CD4-positive, alpha-beta T cell treated with Interleukin-1 beta for 1 hour (primary cell): ENCODE measurements around the gene CMSS1.

Source experiments
- DNase-seq, 2 donors: peaks; one replicate each; pipeline ENCODE4 v3.0.0-alpha.2; 2020 to 2022

Gene CMSS1

DNA sequence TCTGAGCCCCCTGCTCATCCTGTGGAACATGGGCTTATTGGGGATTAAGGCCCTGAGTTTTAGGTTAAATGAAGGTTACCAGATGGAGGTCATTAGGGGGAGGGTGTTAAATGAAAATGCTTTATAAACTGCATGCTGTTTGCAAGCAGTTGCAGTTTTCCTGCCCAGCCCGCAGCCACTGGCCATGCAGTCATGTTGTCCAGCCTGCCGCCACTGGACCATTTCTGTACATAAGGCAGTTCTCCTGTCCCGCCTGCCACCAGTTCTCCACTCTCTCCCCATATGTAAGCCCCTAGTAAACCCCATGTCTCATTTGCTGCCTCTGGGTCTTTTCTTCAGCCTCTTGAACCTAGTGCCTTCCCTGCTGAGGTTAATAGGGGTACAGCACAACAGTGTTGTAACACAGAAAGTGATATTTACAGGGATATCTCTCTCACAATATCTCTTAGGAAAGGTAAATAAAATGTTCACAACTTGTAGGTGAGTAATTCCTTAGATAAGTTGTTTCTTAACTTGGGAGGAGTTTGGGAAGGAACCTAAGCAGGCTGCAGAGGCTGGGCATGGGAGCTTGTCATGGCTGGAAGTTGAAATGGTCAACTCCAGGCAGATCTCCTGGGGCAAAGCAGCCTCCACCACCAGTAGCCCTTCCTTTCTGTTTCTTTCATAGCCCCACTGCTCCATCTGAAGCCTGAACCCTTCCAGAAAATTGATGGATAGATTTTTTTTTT, 148.2 kb downstream of the CMSS1 start:
- no peak for DNase-seq

DNA sequence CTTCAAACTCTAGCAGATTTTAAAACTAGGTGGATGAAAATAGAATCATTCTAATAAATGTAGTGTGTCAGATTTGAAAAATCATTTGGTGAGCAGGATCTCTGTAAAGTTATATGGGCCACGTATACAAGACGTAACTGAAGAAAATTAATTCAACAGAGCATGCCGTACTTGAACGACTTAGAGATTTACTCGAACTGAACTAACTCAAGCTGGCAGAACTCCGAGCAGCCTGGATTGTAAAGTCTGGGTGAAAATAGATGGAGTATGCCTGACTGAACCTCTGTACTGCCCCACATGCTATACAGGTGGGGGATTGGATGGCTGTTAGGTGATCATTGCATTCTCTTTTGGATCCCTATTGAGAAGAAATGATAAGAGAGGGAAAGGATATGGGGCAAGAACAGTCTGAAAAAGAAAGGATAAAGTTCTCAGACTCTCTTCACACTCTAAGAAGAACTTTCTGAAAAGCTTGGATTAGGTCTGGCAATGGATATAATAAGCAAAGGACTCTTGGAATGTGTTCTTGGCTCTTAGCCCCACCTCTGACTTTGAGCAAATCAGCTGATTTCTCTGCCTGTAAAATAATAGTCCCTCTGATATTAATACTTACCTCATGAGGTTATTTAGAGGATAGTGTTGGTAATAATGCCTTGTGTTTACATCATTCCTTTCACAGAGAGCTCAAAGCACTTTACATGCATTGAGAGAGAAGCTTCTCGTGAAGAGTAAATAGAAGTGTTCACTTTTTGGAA, 149.2 kb downstream of the CMSS1 start:
- DNase-seq, result no peak

DNA sequence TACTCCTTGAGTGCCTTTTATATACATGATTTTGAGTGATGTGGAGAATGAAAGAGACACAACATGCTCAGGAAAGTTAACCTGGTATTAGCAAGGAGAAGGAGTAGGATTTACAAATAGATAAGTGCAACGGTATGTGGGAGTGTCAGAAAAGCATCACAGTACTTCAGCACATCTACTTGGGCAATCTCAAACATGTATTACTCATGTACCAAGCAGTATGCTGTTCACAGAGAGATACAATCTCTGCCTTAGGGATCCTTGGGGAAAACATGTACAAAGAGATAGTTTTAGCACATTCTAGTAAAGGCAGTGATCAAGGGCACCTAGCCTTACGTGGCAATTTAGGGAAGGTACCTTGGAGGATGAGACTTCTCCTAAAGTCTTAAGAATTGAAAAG, 150.1 kb downstream of the CMSS1 start:
- no peak for DNase-seq

DNA sequence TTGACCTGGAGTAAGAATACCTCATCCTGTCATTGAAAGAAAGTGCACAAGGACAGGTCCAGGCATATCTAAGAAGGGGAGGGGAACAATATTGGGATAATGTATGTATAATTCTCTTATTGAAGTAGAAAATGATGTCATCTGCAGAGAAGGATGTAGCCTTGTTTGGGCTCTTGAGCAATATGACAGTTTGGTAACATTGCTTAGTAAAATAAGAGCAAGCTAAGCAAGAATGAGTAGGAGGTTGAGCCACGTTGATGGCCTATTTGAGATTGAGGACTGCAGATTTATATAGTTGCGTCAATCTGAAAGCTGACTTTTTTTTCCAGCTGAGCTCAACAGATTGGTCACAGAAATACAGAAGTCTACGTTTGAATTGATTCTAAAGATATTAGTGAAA, 151.5 kb downstream of the CMSS1 start:
- no peak for DNase-seq

DNA sequence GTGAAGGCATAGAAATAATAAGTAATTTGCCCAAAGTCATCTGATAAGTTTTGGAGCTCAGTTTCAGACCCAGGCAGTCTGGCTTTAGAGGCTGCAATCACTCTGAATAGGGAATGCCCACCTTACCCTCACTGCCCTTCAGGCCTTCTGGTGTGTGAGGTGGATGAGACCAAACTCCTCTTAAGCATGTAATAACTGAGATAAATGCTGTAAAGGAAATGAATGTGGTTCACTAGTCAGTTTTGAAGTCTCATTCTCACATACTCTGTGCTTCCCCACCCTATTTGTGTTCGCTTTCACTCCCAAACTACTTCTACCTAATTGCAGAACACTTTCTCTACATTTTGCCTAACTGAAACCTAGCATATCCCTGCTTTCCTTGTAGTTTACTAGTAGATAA, 152.5 kb downstream of the CMSS1 start:
- DNase-seq, result no peak

DNA sequence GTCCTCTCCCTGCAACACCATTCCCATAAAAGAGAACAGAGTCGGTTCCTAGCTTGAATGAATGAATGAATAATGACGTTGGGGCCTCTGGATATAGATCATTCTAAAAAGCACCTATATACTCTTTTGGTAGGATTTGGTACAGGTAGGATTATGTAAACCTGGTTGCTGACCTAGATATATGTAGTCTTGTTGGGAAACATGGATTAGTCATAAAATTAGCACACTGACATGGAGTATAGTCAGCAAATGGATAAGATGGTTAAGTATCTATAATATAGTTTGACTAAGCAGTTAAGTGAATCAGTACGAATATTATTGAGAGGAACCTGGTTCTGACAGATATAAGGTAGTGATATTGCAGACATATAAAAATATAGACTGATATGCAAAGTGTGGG, 154.1 kb downstream of the CMSS1 start:
- no peak for DNase-seq

DNA sequence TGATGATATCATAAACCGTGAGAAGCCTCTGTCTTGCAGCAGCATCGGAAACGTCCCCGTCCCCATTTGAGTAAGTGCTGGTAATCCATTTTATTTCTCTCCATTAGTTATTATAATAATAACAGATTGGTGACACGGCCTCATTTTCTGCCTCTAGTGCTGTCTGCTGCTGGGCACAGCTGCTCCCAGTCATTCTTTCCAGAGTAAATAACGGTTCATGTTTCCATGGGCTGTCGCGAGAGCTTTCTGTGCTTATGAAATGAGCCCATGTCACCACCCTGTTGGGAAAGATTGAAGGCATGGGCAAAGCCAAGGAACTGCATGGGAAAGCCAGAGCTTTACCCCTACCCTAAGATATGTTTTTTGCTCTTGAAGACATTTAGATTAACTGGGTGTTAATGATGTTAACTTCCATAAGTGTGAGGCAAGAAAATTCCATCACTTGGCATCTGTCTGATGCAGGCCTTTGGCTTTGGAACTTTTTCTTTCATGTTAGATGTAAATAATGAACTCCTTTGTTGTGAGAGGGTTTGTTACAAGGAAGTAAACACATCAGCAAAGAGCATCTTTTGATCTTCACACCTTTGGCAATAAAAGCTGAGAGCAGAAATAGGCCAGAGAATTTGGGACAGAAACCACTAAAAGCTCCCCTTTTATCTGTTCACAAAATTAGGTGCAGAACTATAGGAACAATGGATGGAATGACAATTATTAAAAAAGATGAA, 154.9 kb downstream of the CMSS1 start:
- no peak for DNase-seq

DNA sequence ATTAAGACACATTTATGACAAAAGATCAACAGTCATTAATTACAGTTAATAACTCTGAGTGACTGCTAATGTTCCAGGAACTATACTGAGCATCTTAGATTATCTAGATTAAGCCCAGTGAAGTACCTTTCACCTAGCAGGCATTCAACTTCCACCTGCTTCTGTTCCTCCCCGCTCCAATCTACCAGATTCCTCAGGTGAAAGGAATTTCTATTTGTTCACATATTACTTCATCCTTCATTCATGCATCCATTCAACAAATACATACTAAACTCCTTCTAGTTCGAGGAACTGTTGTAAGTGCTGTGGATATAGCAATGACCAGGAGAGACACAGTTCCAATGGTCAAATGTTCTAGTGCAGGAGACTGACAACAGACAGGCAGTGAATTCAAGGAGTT, 157.3 kb downstream of the CMSS1 start:
- no peak for DNase-seq

DNA sequence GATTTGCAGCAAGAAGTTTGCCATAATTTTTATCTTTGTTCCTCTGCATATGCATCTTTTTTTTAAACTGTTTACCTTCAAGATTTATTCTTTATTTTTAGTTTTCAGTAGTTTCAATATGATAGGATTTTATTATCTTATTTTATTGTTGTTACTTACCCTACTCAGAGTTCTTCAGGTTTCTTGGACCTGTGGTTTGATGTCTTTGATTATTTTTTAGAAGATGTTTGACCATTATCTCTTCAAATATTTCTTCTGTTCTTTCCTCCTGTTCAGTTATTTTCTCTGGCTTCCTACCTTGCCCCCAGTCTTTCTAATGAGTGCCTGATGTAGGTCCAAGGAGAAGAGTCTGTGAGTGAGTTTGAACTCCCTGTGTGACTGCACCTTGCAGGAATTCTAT, 158.9 kb downstream of the CMSS1 start:
- DNase-seq, result no peak

DNA sequence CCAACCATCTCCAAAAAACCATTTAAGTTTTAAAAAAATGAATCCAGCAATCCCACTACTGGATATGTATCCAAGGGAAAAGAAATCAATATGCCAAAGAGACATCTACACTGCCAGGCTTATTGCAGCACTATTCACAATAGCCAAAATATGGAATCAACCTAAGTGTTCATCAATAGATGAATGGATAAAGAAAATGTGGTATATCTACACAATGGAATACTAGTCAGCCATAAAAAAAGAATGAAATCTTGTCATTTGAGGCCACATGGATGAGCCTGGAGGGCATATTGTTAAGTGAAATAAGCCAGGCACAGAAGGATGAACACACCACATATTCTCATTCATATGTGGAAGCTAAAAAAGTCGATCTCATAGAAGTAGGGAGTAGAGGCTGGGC, 160.6 kb downstream of the CMSS1 start:
- DNase-seq, result no peak

DNA sequence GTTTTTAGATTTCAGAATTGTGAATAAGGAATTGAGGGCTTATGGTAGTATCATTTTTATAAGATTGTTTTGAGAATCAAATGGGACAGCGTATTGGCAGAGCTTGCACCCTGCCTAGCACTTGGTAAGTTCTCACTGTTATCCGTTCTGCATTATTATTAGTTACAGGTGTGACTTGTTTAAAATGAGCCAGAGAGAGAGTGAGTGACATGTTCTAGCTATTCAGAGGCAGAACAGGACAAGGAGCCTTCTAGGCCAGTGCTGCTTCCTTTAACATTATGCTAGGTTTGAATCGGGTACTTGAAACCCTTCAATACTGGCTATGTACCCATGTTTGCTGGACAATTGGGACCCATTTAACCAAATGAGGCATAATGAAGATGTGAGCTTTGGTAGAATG, 162.9 kb downstream of the CMSS1 start:
- no peak for DNase-seq

DNA sequence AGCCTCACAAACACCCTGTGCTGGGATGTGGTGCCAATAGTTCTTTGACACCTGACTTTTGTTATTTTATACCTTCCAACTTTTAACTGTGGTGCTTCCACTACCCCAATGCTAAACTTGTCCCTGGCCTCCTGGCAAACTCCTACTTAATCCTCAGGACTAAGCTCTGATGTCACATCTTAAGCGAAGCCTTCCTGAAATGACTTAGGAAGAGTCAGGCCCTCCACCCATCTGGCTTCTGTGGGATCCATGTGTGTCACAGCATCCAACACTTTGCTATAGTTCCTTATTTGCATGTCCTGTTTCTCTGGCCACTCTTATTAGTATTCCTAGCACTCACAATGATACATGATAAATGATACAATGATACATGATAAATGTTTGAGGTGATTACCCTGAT, 163.5 kb downstream of the CMSS1 start:
- DNase-seq, result no peak

DNA sequence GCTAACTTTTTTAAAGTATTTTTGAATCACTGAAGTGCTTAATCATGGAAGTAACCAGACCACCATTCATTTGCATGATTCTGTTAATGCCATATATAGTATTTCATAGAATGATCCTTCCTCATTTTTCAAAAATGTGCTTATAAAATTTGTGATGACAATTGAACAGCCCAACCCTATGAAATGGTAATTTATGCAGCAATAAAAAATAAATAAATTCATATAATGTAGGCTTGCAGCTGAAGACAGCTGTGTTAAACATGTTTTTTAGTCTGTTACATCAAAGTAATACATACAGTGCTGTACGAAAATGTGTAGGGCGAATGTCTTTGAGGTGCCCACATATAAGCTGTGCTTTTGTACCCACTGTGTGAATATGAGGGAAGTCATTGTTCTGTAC, 165.0 kb downstream of the CMSS1 start:
- no peak for DNase-seq

DNA sequence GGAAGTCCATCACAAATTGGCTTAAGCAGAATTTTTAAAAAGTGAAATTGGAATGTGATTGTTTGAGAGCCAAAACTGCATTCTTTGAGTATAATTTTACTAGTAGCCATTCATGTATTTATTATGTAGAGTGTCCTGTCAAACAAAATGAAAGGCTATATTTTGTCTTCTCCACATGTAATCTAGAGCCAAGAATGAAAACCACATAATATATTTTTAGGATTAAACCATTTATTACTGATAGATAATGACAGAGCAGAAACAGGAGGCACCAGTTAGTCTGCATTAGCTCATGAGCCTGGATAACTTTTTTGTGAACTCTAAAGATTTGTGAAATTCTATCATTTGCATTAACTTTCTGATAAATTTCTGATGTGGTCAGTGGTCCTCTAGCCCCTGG, 166.5 kb downstream of the CMSS1 start:
- DNase-seq, result no peak

DNA sequence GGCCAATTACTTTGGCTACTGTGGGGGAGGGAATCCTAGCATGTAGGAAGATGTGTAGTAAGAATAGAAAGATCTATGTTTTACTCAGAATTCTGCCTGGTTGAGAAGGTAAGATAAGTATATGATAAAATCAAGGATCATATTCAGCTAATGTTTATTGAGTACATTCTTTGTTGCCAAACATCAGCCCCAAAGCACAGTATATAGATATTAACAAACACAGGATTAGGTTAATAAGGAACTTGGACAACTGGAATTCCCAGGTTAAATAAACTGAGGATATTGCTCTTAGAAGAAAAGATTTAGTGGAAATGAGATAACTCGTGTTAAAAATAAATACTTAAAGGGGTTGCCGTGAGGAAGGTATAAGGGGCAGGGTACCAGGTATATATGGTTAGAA, 167.0 kb downstream of the CMSS1 start:
- no peak for DNase-seq

DNA sequence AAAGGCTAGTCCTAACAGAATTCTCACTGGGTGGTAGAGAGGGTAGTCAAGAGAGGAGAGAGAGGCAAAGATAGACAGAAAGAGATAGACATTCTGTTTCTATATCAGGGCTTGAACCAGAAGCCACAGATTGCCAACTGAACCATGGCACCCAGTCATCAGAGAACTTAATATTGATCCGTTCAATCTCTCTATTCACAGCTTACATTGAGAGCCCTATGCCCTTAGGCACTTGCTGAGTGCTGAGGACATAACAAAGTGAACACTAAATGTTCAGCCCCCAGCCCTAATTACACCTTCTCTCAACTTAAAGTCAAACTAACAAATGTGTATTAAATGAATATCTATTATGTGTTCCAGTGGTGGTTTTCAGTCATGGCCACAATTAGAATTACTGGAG, 172.5 kb downstream of the CMSS1 start:
- DNase-seq, result no peak

DNA sequence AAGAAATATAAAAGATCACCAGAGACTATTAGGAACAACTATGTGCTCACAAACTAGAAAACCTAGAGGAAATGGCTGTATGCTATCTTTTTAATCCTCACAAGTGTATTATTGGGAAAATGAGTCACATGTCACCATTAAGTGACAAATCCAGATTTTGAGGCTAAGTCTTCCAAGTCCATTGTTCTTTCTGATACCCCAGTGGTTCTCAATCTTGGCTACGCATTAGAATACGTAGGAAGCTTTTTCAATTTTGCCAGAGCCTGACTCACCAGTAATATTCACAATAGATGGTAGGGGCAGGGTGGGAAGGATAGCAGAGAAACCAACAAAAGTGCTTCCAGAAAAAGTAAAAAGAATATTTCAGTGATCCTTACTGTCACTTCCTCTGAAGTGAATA, 179.6 kb downstream of the CMSS1 start:
- no peak for DNase-seq

DNA sequence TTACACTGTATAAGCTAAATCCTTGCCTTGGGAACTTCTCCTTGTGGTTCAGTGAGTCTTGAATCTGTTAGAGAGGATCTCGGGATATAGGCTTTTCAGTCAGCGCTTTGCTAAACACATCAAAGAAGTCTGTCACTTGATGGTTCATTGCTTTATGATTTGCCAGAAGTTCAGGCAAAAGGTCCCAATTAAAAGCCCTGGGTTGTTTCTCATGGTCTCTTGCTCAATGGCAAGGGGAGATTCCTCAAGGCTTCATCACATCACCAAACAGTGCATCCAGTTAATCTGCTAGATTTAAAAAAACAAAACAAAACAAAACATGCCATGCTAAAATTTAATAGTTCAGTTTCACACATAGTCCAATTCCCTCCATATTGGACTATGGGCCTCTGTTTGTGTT, 181.9 kb downstream of the CMSS1 start:
- DNase-seq, result no peak

DNA sequence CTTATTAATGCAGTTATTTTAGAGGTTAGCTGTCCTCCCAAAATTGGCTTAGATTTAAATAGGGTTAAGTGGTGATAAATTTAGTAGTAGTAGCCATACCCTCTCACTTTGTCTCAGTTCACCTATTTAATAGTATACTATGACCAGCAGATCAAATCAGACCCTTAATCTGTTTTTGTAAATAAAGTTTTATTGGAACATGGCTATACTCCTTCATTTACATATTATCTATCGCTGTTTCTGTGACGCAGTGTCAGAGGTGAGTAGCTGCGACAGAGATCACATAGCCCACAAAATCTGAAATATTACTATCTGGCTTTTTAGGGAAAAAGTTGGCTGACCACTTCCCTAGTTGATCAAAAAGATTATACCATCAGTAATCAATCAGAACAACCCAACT, 183.4 kb downstream of the CMSS1 start:
- no peak for DNase-seq

DNA sequence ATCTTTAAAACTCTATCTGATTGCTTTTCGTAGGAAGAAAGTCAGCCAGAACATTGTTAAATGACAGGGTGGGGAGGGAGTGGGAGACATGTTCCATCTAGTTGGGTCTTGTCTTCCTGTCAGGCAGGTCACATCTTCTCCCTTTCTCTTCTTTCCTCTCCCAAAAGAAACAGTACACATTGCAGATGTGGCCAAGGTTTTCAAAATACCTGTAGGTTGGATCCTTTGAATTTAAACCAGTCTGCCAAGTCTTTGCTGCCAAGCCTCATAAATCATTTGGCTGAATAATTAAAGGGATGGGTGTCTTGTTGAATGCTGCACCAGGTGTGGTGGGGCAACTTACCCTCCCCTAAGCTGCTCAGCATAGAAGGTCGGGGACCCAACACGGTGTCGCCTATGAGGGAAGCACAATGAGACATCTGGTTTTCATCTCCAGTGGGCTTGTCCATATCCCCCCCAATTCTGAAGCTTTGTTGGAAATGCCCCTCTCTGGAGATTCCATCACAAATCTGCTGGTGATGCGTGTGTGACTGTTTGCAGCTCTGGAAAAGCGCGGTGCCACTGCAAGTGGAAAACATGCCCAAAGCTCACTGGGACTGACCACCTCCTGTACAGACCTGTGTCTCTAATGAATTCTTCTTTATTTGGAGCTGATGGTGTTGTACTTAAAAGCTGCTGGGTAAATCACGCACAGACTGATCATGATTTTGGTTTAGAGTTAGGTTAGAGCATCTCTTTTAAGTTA, 184.0 kb downstream of the CMSS1 start:
- DNase-seq, result no peak

DNA sequence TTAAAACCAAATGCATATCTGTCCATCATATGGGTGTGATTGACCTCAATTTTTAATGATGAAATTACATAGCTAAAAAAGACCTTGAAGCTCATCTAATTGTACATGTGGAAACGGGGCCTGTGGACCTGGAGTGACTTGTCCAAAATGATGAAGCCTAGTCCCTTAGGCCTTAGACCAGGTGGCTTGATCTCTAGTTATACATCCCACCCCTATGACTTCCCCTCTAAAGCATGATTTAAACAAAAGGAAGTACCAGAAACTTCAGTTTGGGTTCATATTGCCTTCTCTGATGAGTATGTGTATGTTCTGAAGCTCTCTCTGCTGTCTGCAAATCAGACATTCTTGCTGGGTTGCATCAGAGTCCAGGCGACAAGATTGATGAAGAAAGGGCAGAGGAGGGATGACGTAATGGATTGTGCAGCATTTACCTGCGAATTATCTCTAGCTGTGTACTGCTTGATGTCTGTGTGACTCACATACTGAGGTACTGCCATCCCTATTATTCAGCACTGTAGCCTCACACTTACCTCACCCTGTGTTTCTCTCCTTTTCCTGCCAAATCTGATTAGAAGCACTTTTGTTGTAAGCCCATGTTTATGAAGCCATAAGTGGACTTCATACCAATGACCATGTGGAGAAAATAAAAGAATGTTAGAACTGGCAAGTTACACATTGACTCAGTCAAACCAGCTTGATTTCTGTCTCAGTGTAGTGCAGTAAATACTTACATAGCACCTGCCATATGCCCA, 185.1 kb downstream of the CMSS1 start:
- DNase-seq, result no peak
